Neural crest cell (in vitro differentiated cells): ENCODE data around the gene LRRC36. TPM values are rescaled to one million over a fixed set of nuclear protein-coding genes. Genes with fewer than 3 reads are reported as not detected.

ENCODE experiments used
- DNase-seq: peaks from one replicate; pipeline ENCODE4 v3.0.0; 2021; ENCODE audit warnings: low read depth, mixed read lengths, low spot score
- H3K27ac Mint-ChIP-seq: one replicate; pipeline ENCODE4 v1.8.0; 2021; ENCODE audit warnings: mild to moderate bottlenecking, mixed read lengths; ENCODE audit not compliant: unreplicated experiment
- H3K27me3 Mint-ChIP-seq: 2 replicates; pipeline ENCODE4 v1.8.0; 2021; ENCODE audit warnings: low read depth, mild to moderate bottlenecking, mixed read lengths
- H3K36me3 Mint-ChIP-seq: 2 replicates; pipeline ENCODE4 v1.8.0; 2021; ENCODE audit warnings: low read depth, mild to moderate bottlenecking, mixed read lengths
- H3K4me1 Mint-ChIP-seq: 2 replicates; pipeline ENCODE4 v1.8.0; 2021; ENCODE audit warnings: mixed read lengths
- H3K4me3 Mint-ChIP-seq: one replicate; pipeline ENCODE4 v1.8.0; 2021; ENCODE audit warnings: mild to moderate bottlenecking, mixed read lengths
- H3K9me3 Mint-ChIP-seq: 2 replicates; pipeline ENCODE4 v1.8.0; 2021; ENCODE audit warnings: mixed read lengths
- CTCF ChIP-seq: fragments of 200-600 bp; sonication (generic); conservative IDR thresholded peaks from 2 replicates; pipeline ENCODE4 v1.5.0; 2021; ENCODE audit warnings: antibody characterized with exemption, mild to moderate bottlenecking
- total RNA-seq: library from RNA; stranded (reverse); gene quantifications from 2 replicates; pipeline ENCODE4 v1.2.1, GENCODE V29; 2021

The LRRC36 gene
- total RNA-seq, 1 donor from 2014 or later, result 0.21 TPM

GRCh38 chr16:67287960-67288359 lies 38.7 kb upstream of the LRRC36 start:
- DNase-seq, result no peak
- no peak for TF ChIP-seq CTCF
- Mint-ChIP-seq H3K27ac (no peak overlapping the region), H3K9me3 (no peaks in the 10 kb centered on the region), H3K36me3 (no peaks in the 10 kb centered on the region), H3K4me1 (no peaks in the 10 kb centered on the region), H3K27me3 (peaks cover 2% of the 10 kb centered on the region), H3K4me3 (no peak overlapping the region)

- Mint-ChIP-seq H3K4me1 (no peaks in the 10 kb centered on the region), H3K27ac (no peak overlapping the region), H3K4me3 (no peak overlapping the region), H3K27me3 (peaks cover 11% of the 10 kb centered on the region), H3K36me3 (no peaks in the 10 kb centered on the region), H3K9me3 (no peaks in the 10 kb centered on the region)
- no peak for TF ChIP-seq CTCF
- no peak for DNase-seq
Observed at GRCh38 chr16:67291461-67291860, 35.2 kb upstream of the LRRC36 start.

- DNase-seq, result no peak
Observed at GRCh38 chr16:67294171-67294757, 32.4 kb upstream of the LRRC36 start.

GRCh38 chr16:67294938-67295361 lies 31.7 kb upstream of the LRRC36 start:
- H3K27me3 Mint-ChIP-seq, result peaks cover 13% of the 10 kb centered on the region

More at GRCh38 chr16:67294171-67294757, 32.4 kb upstream of the LRRC36 start:
- no peaks in the 10 kb centered on the region for H3K36me3 Mint-ChIP-seq
- H3K4me3 Mint-ChIP-seq, result no peak overlapping the region
- peaks cover 13% of the 10 kb centered on the region for H3K27me3 Mint-ChIP-seq
- H3K9me3 Mint-ChIP-seq, result no peaks in the 10 kb centered on the region
- H3K27ac Mint-ChIP-seq, result no peak overlapping the region
- no peaks in the 10 kb centered on the region for H3K4me1 Mint-ChIP-seq
- TF ChIP-seq CTCF, result no peak

GRCh38 chr16:67296420-67296819 lies 30.2 kb upstream of the LRRC36 start:
- Mint-ChIP-seq H3K4me1 (no peaks in the 10 kb centered on the region), H3K27ac (no peak overlapping the region), H3K4me3 (no peak overlapping the region), H3K9me3 (no peaks in the 10 kb centered on the region), H3K27me3 (peaks cover 13% of the 10 kb centered on the region), H3K36me3 (no peaks in the 10 kb centered on the region)
- TF ChIP-seq CTCF, result no peak
- DNase-seq, result no peak

More at GRCh38 chr16:67294938-67295361, 31.7 kb upstream of the LRRC36 start:
- H3K4me1 Mint-ChIP-seq, result no peaks in the 10 kb centered on the region
- H3K4me3 Mint-ChIP-seq, result no peak overlapping the region
- TF ChIP-seq CTCF, result no peak
- no peak for DNase-seq
- no peak overlapping the region for H3K27ac Mint-ChIP-seq
- no peaks in the 10 kb centered on the region for H3K36me3 Mint-ChIP-seq
- no peaks in the 10 kb centered on the region for H3K9me3 Mint-ChIP-seq
